Muscle of arm (tissue), 12 donors: Measurements from ENCODE around the gene C1orf53. TPM values are rescaled to one million over a fixed set of nuclear protein-coding genes. Genes with fewer than 3 reads are reported as not detected.
"Not testable (repeated sequence)": the region's sequence is repeated elsewhere in the genome, so short reads cannot be mapped to it uniquely, and the experiment has no call there.

Experiments
- DNase-seq: peaks from one replicate; pipeline ENCODE4 v3.0.0-alpha.2; 2013
- polyA plus RNA-seq, 12 donors: library from polyadenylated mRNA; unstranded; fragments of 120-200 nt; gene quantifications; one replicate each; pipeline ENCODE4 v1.2.1, GENCODE V29; 2013; ENCODE audit not compliant: insufficient read length in 12 of 12

C1orf53 gene
- polyA plus RNA-seq, 12 donors, result 0.92 to 2.9 (median 1.6) TPM; not detected in 2

GRCh38 chr1:197920067-197920396 is 17.6 kb downstream of the C1orf53 start:
- no peak for DNase-seq

DNA sequence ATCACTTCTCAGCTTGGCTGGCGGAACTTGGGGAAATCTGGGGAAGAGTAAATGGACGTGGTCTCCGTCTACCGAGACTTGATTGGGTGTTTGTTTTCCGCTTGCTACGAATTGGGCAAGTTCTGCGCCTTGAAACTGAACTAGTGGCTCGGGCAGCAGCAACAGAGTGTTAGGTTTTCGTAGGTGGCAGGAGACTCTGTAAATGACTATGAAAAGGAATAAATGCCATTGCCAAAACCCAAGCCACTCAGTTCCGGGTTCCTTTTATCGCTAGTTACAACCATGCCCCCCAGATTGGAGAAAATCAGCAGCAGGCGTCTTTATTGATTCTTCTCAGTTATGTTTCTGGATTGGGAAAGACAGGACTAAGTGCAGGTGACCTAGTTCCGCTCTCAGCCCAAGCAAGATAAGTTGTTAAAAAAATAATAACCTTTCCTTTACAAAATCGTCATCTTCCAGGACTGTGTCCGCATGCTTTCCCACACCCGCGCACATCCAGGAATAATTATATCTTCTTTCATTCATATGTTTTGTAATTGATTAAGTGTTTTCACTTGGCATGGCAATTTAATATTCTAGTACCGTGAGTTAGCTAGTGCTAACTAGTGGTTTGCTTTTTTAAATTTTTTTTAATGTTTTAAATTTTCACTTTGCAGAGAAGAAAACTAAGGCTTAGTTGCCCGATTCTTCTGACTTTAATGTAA is 18.1 kb downstream of the C1orf53 start:
- no peak for DNase-seq

DNA sequence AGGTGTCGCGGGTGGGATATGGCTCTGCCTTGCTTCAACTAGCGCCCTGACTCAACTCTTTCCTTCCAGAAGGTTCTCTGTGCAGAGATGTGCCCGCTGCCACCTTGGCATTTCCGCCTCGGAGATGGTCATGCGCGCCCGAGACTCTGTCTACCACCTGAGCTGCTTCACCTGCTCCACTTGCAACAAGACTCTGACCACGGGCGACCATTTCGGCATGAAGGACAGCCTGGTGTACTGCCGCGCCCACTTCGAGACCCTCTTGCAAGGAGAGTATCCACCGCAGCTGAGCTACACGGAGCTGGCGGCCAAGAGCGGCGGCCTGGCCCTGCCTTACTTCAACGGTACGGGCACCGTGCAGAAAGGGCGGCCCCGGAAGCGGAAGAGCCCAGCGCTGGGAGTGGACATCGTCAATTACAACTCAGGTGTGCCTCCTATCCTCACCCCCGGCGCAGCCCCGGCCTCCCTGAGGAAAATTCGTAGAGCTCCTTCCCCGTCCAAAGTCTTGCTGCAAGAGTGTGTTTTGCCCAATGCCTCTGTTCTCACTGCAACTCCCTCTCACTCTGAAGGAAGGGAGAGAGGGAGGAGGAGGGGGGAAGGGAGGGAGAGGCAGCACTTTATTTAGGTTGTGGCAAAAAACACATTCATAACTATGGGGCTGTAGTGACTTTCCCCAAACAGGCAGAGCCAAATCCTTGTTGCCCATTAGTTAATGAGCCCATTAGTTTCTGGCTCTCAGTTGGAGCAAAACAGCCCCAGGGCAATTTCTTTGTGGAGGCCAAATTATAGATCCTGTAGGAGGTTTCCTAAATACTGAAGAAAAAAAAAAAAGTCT is 19.0 kb downstream of the C1orf53 start:
- DNase-seq, result no peak

- DNase-seq, result no peak
Measured at GRCh38 chr1:197922070-197922390, 19.6 kb downstream of the C1orf53 start.

- no peak for DNase-seq
Measured at GRCh38 chr1:197923038-197923437, 20.6 kb downstream of the C1orf53 start.

DNA sequence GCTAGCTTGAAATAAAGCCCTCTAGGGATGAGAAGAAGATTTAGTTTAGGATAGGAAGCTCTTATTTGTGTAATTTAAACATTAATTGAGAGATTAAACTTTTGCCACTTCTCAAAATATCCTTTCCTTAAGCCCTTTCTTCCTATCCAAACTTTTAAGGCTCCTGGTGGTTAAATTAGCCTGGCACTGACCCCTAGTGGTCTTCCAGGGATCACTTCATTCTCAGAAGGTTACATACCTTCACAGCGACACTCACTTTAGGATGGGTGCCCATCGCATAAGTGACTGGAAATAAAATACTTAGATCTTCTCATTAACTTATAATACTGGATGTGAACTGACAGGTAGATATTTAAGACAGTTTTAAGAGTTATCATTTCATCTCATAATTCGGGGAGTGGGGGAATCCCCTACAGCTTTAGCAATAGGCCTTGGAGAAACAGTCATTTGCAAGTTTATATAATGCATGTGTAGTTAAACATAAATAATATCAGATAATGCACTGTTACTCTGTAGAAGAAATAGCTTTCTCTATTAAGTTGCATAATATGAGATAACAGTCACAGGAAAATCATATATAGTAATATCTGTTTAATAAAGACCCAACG is 22.2 kb downstream of the C1orf53 start:
- no peak for DNase-seq

DNA sequence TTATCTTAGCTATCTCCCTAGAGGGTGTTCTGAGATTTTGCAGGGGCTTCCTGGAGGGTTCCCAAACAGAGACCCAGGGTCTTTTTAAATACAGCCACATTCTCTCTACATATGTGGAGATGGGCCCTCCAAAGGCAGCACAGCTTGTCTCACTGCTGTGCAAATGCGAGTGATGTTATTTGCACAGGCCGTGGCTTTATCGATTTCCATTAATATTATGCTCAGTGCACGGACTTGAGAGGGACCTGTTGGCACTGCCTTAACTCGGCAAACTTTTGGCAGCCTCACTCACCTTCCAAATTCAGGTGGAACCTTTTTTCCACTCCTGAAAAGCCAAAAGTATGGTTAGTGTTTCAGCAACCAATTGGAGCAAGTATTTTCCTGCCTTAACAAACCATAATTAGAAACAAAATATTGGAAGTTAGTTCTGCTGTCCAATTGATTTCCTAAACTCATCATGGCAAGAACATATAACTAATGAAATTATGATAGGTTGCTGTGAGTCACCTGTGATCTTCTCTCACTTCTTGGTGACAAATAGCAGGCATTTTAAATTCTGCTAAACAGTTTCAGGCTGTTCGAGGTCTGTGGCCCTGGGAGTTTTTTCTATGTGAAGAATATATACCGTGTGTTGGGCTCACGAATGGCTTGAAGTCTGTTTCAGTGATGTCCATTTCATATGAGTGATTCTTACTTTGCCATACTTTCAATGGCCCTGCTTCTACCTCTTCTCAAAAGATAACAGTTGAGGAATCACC is 25.7 kb downstream of the C1orf53 start:
- no peak for DNase-seq

DNA sequence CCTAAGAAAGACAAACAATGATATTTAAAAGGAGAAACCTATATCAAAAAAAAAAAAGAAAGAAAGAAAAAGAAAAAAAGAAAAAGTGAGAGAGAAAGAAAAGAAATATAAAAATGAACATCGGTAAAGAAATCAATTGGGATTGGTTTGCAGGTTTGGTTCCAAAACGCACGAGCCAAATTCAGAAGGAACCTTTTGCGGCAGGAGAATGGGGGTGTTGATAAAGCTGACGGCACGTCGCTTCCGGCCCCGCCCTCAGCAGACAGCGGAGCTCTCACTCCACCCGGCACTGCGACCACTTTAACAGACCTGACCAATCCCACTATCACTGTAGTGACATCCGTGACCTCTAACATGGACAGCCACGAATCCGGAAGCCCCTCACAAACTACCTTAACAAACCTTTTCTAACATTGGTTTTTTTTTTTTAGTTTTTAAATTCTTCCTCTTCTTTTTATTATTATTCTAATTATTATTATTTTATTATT is 26.5 kb downstream of the C1orf53 start:
- no peak for DNase-seq

DNA sequence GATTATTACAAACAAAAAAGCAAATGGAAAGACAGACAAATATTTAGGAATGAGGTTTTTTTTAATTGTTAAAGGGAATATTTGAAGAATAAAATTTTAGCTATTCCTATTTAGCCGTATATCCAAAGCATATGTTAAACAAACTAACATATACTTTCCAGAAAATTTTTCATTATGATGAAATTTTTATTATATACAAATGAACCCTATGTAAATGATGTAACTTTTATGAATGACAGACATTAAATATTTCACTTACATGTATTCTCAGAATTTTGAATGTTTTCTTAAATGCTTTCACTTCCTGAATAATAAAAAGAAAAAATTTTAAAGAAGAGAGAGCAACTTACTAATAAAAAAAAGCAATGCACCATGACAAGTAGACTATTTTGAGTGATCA is 30.6 kb downstream of the C1orf53 start:
- DNase-seq, result no peak

GRCh38 chr1:197933647-197934046 is 31.2 kb downstream of the C1orf53 start:
- DNase-seq, result no peak

GRCh38 chr1:197937381-197937780 is 35.0 kb downstream of the C1orf53 start:
- peak; percentile 46 for DNase-seq

GRCh38 chr1:197937892-197938291 is 35.5 kb downstream of the C1orf53 start:
- DNase-seq, result peak; percentile 54

DNA sequence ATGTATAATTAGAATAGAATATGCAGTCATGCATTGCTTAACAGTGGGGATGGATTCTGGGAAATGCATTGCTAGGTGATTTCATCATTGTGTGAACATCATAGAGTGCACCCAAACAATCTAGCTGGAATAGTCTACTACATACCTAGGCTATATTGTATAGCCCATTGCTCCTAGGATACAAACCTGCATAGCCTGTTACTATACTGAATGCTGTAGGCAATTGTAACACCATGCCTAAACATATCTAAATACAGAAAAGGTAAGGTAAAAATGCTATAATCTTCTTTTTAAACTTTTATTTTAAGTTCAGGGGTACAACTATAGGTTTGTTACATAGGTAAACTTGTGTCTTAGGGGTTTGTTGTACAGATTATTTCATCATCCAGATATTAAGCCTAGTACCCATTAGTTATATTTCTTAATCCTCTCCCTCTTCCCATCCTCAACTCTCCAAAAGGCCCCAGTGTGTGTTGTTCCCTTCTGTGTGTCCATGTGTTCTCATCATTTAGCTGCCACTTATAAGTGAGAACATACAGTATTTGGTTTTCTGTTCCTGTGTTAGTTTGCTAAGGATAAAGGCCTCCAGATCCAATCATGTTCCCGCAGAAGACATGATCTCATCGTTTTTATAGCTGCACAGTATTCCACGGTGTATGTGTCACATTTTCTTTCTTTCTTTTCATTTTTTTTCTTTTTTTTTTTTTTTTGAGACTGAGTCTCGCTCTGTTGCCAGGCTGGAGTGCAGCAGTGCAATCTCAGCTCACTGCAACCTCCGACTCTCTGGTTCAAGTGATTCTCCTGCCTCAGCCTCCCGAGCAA is 36.9 kb downstream of the C1orf53 start:
- DNase-seq, result not testable (repeated sequence)

DNA sequence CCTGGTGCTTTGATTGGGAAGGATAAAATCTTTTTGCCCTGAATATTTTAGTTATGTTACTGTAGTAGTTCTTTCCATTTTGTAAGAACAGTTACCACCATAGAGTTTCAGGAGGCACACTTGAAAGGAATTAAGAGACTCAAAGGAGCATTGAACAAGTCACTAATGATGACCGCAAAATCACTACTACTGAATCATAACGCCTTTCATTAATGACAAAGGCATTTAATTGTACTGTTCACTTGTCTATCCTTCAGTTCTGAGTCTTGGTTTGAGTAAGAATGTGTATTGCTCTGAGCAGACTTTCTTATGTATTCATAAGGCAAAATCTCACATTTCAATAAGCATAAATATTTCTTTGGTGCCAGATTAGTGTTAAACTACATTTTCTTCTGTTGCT is 39.6 kb downstream of the C1orf53 start:
- no peak for DNase-seq

GRCh38 chr1:197944485-197944884 is 42.1 kb downstream of the C1orf53 start:
- no peak for DNase-seq

GRCh38 chr1:197948926-197949899 is 46.8 kb downstream of the C1orf53 start:
- no peak for DNase-seq

DNA sequence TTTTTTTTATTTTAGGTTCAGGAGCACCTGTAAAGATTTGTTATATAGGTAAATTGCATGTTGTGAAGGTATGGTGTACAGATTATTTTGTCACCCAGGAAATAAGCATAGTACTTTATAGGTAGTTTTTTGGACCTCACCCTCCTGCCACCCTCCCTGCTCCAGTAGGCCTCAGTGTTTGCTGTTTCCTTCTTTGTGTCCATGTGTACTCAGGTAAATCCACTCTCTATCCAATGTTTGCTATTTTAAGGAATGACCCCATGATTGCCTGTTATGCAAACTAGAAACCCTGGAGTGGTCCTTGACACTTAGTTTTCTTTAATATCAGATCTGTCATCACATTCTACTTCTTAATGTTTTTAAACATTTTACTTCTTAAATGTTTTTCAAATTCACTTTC is 48.7 kb downstream of the C1orf53 start:
- DNase-seq, result no peak

- no peak for DNase-seq
Measured at GRCh38 chr1:197951617-197952175, 49.3 kb downstream of the C1orf53 start.

- not testable (repeated sequence) for DNase-seq
Measured at GRCh38 chr1:197953472-197953871, 51.0 kb downstream of the C1orf53 start.
